Tibial artery (tissue), 4 donors: ENCODE results near the gene KRTAP10-5.

Experiments
- DNase-seq, 2 donors: peaks; one replicate each; pipeline ENCODE4 v3.0.0-alpha.2; 2019
- H3K27ac ChIP-seq, 2 donors: fragments of 200-600 bp; sonication (generic) in 1 of 2; 1 replicate in 1 of 2; 2 replicates in 1 of 2; pipeline ENCODE4 v1.5.1; 2018 to 2019; ENCODE audit warnings: mild to moderate bottlenecking in 1 of 2
- H3K27me3 ChIP-seq, 2 donors: fragments of 200-600 bp; sonication (generic) in 1 of 2; one replicate each; pipeline versions ENCODE4 v1.5.1 to v1.6.0; 2016 to 2019
- H3K36me3 ChIP-seq, 3 donors: fragments of 200-600 bp; sonication (generic) in 2 of 3; one replicate each; pipeline ENCODE4 v1.5.1; 2016 to 2019; ENCODE audit warnings: mild to moderate bottlenecking in 2 of 3
- H3K4me1 ChIP-seq, 4 donors: fragments of 200-600 bp; sonication (generic) in 2 of 4; 1 replicate in 3 of 4; 2 replicates in 1 of 4; pipeline ENCODE4 v1.5.1; 2016 to 2019
- H3K4me3 ChIP-seq, 2 donors: fragments of 200-600 bp; sonication (generic) in 1 of 2; 1 replicate in 1 of 2; 2 replicates in 1 of 2; pipeline ENCODE4 v1.5.1; 2018 to 2019; ENCODE audit warnings: mild to moderate bottlenecking in 2 of 2
- H3K9me3 ChIP-seq, 3 donors: fragments of 200-600 bp; sonication (generic) in 1 of 3; one replicate each; pipeline ENCODE4 v1.5.1; 2016 to 2019
- CTCF ChIP-seq, 2 experiments: fragments of 200-600 bp in 1 of 2; fragments of 450-650 bp in 1 of 2; IDR thresholded peaks; one replicate each; pipeline ENCODE4 v1.5.1; 2017 to 2019; ENCODE audit warnings: antibody characterized with exemption in 2 of 2, mild to moderate bottlenecking in 1 of 2, moderate library complexity in 1 of 2
- intact Hi-C: fragments of 100-400 bp; cut with DNase I; formaldehyde crosslinking; loops from one replicate; pipeline ENCODE4 v1.15.0; 2023; ENCODE audit warnings: low total_unique reads

The KRTAP10-5 gene

GRCh38 chr21:44548381-44548780 lies 32.0 kb downstream of the KRTAP10-5 start:
- Histone ChIP-seq H3K4me1 (no peaks in the 10 kb centered on the region), H3K9me3 (peaks cover 6 to 13% (median 6%) of the 10 kb centered on the region in 3 donors), H3K36me3 (no peaks in the 10 kb centered on the region), H3K27ac (no peak overlapping the region), H3K4me3 (no peak overlapping the region), H3K27me3 (peaks cover 0 to 29% of the 10 kb centered on the region in 2 donors)
- intact Hi-C loops: no loop called here
- peak in 1 of 2 donors; percentile 9 for DNase-seq
- TF ChIP-seq CTCF (IDR thresholded peaks at IDR 0.05): no peak

- Histone ChIP-seq H3K27ac (no peak overlapping the region), H3K4me3 (no peak overlapping the region), H3K36me3 (no peaks in the 10 kb centered on the region), H3K9me3 (peaks cover 6 to 19% (median 6%) of the 10 kb centered on the region in 3 donors), H3K4me1 (no peaks in the 10 kb centered on the region), H3K27me3 (peaks cover 0 to 29% of the 10 kb centered on the region in 2 donors)
- DNase-seq: no peak
- intact Hi-C loops: no loop called here
- TF ChIP-seq CTCF (IDR thresholded peaks at IDR 0.05): no peak
Observed at GRCh38 chr21:44547656-44548331, 32.6 kb downstream of the KRTAP10-5 start.

GRCh38 chr21:44544566-44544965 lies 35.8 kb downstream of the KRTAP10-5 start:
- Histone ChIP-seq H3K27me3 (peaks cover 0 to 3% of the 10 kb centered on the region in 2 donors), H3K4me1 (no peaks in the 10 kb centered on the region), H3K36me3 (no peaks in the 10 kb centered on the region), H3K9me3 (peaks cover 6 to 25% (median 6%) of the 10 kb centered on the region in 3 donors), H3K27ac (no peak overlapping the region), H3K4me3 (no peak overlapping the region)
- TF ChIP-seq CTCF (IDR thresholded peaks at IDR 0.05): no peak
- intact Hi-C loops: no loop called here
- no peak for DNase-seq

- no peak for TF ChIP-seq CTCF (IDR thresholded peaks at IDR 0.05)
- intact Hi-C loops: no loop called here
- Histone ChIP-seq H3K36me3 (no peaks in the 10 kb centered on the region), H3K27ac (no peak overlapping the region), H3K9me3 (peaks cover 6 to 25% (median 6%) of the 10 kb centered on the region in 3 donors), H3K4me1 (no peaks in the 10 kb centered on the region), H3K4me3 (no peak overlapping the region), H3K27me3 (peaks cover 0 to 13% of the 10 kb centered on the region in 2 donors)
- DNase-seq: no peak
Observed at GRCh38 chr21:44542716-44543115, 37.7 kb downstream of the KRTAP10-5 start.

- H3K27ac ChIP-seq: no peak overlapping the region
- H3K27me3 ChIP-seq: peaks cover 0 to 14% of the 10 kb centered on the region in 2 donors
- H3K9me3 ChIP-seq: peaks cover 0 to 15% (median 0%) of the 10 kb centered on the region in 3 donors
- DNase-seq: no peak
- no peak for TF ChIP-seq CTCF (IDR thresholded peaks at IDR 0.05)
- H3K4me1 ChIP-seq: no peaks in the 10 kb centered on the region
- H3K36me3 ChIP-seq: no peaks in the 10 kb centered on the region
- intact Hi-C loops: no loop called here
- no peak overlapping the region for H3K4me3 ChIP-seq
Observed at GRCh38 chr21:44540741-44541288, 39.6 kb downstream of the KRTAP10-5 start.
